Esophagus squamous epithelium (tissue), 4 donors: ENCODE results near the gene FOXP1.

Experiments used
- CTCF ChIP-seq, 6 experiments: fragments of 450-650 bp in 4 of 6; fragments of 200-600 bp in 2 of 6; sonication (generic) in 2 of 6; IDR thresholded peaks; one replicate each; pipeline ENCODE4 v1.5.1; 2016 to 2019; ENCODE audit warnings: antibody characterized with exemption in 6 of 6, mild to moderate bottlenecking in 4 of 6, moderate library complexity in 4 of 6
- POLR2A ChIP-seq, 4 donors: fragments of 450-650 bp; IDR thresholded peaks; one replicate each; pipeline ENCODE4 v1.6.1; 2017; ENCODE audit warnings: antibody characterized with exemption in 4 of 4, mild to moderate bottlenecking in 4 of 4, moderate library complexity in 3 of 4

GRCh38 chr3:71441925-71442651 lies 141.4 kb downstream of the FOXP1 start:
- TF ChIP-seq CTCF (IDR thresholded peaks at IDR 0.05) (no peak), POLR2A (IDR thresholded peaks at IDR 0.05) (no peak)
